HG02610 (cell line): Measurements from ENCODE around the gene SAMD1.
A peak's percentile ranks its signal among the peaks of the same experiment; 100 is the strongest.

Experiments used
- ATAC-seq: cut with Tn5 transposase; IDR thresholded peaks from one replicate; pipeline ENCODE4 v1.9.1; 2021; ENCODE audit warnings: mild to moderate bottlenecking, moderate library complexity; ENCODE audit not compliant: unreplicated experiment

Gene SAMD1

GRCh38 chr19:14089662-14090508, 666 bp downstream of the SAMD1 start:
- no peak for ATAC-seq

- no peak for ATAC-seq
Measured at GRCh38 chr19:14089412-14089661, 1.2 kb downstream of the SAMD1 start.

GRCh38 chr19:14088634-14089411, 1.7 kb downstream of the SAMD1 start:
- no peak for ATAC-seq

- no peak for ATAC-seq
Measured at GRCh38 chr19:14086098-14086497, 4.5 kb downstream of the SAMD1 start.

- ATAC-seq = no peak
Measured at GRCh38 chr19:14085309-14085995, 5.1 kb downstream of the SAMD1 start, which contains the start of gene C19orf67. C19orf67 (minus strand) TSS chr19:14085783; CDS start chr19:14085627, 156 bp downstream.

GRCh38 chr19:14082675-14082960, 7.9 kb downstream of the SAMD1 start:
- no peak for ATAC-seq

- ATAC-seq = peak; percentile 21
Measured at GRCh38 chr19:14081797-14082674, 8.5 kb downstream of the SAMD1 start.

- peak; percentile 79 for ATAC-seq
Measured at GRCh38 chr19:14080887-14081796, 9.4 kb downstream of the SAMD1 start.

GRCh38 chr19:14078411-14078810, 12.1 kb downstream of the SAMD1 start:
- no peak for ATAC-seq

- no peak for ATAC-seq
Measured at GRCh38 chr19:14073925-14074838, 16.4 kb downstream of the SAMD1 start.

GRCh38 chr19:14073261-14073924, 17.2 kb downstream of the SAMD1 start:
- peak; percentile 39 for ATAC-seq

GRCh38 chr19:14072535-14073260, 17.9 kb downstream of the SAMD1 start, which contains the start of gene MISP3:
MISP3 (plus strand) TSS chr19:14072786; CDS start chr19:14073310, 524 bp downstream.
- no peak for ATAC-seq

GRCh38 chr19:14070268-14071050, 20.1 kb downstream of the SAMD1 start:
- ATAC-seq = no peak

GRCh38 chr19:14066134-14066533, 24.4 kb downstream of the SAMD1 start:
- no peak for ATAC-seq

- no peak for ATAC-seq
Measured at GRCh38 chr19:14063105-14063504, 27.4 kb downstream of the SAMD1 start.

GRCh38 chr19:14062558-14062855, 28.0 kb downstream of the SAMD1 start:
- ATAC-seq = no peak
